Measurements from ENCODE around the gene RHD. TPM values are rescaled to one million over a fixed set of nuclear protein-coding genes. Genes with fewer than 3 reads are reported as not detected.

RHD gene
- polyA plus RNA-seq, 1 of the 3 experiments (the other 2 are of a cell fraction): not detected

- TF ChIP-seq REST (IDR thresholded peaks at IDR 0.05; ENCODE audit: low read depth, low read length) (no peak; the same call in 1 of the 2 replicates), POLR2AphosphoS5 (IDR thresholded peaks at IDR 0.05; ENCODE audit: low read depth, low read length) (peak; percentile 78), SIN3A (IDR thresholded peaks at IDR 0.05; ENCODE audit: borderline replicate concordance, low read depth, low read length) (peak; percentile 76; the same call in 1 of the 2 replicates), RXRA (IDR thresholded peaks at IDR 0.05; ENCODE audit: borderline replicate concordance, low read depth) (no peak), MEF2A (IDR thresholded peaks at IDR 0.05; ENCODE audit: borderline replicate concordance, low read depth) (no peak), TAF1 (IDR thresholded peaks at IDR 0.05; ENCODE audit: borderline replicate concordance, low read depth, low read length) (peak; percentile 55; the same call in 1 of the 2 replicates), CHD2 (IDR thresholded peaks at IDR 0.05; ENCODE audit: low read length, partially characterized antibody) (no peak), SMC3 (IDR thresholded peaks at IDR 0.05; ENCODE audit: low read depth, low read length) (peak; percentile 77), IRF3 (IDR thresholded peaks at IDR 0.05; ENCODE audit: low read depth, low read length) (no peak), NRF1 (IDR thresholded peaks at IDR 0.05; ENCODE audit: low read depth, low read length) (peak; percentile 83), EP300 (IDR thresholded peaks at IDR 0.05; ENCODE audit: borderline replicate concordance in 1 of 2, low read depth in 1 of 2, low read length in 1 of 2) (peak in 1 of 2 experiments; percentile 47; a peak in 1 of 4 replicates), EZH2phosphoT487 (IDR thresholded peaks at IDR 0.05; ENCODE audit: borderline replicate concordance, low read depth) (no peak), MAX (IDR thresholded peaks at IDR 0.05; ENCODE audit: low read depth) (peak; percentile 37; the same call in 1 of the 2 replicates), GABPA (IDR thresholded peaks at IDR 0.05; ENCODE audit: low read depth) (peak; percentile 76), GATA2 (CRISPR knock-in tag; IDR thresholded peaks at IDR 0.05) (no peak), YY1 (IDR thresholded peaks at IDR 0.05; ENCODE audit: low read depth) (no peak), ZBTB33 (IDR thresholded peaks at IDR 0.05; ENCODE audit: borderline replicate concordance, low read depth) (no peak), MXI1 (IDR thresholded peaks at IDR 0.05; ENCODE audit: low read depth, low read length) (peak; percentile 35; the same call in 1 of the 2 replicates), RCOR1 (IDR thresholded peaks at IDR 0.05; ENCODE audit: low read length) (peak; percentile 61; the same call in 1 of the 2 replicates)
Observed at GRCh38 chr1:25239681-25240541, 32.4 kb upstream of the RHD start (continued).

All from SK-N-SH (cell line).